Mammary epithelial cell (primary cell): ENCODE results near the gene KANK4.

Experiments
- CTCF ChIP-seq, 2 donors: IDR thresholded peaks in 1 of 2; conservative IDR thresholded peaks in 1 of 2; 2 replicates each; pipeline ENCODE4 v1.5.1; 2011 to 2012; ENCODE audit warnings: inconsistent platforms in 2 of 2, low read length in 2 of 2, mild to moderate bottlenecking in 2 of 2, control low read depth in 1 of 2, low read depth in 1 of 2; ENCODE audit not compliant: insufficient read depth in 1 of 2; ENCODE audit errors: extremely low read depth in 1 of 2
- EZH2 ChIP-seq: IDR thresholded peaks from 2 replicates; pipeline ENCODE4 v1.6.1; 2012; ENCODE audit warnings: low read length, inconsistent platforms, borderline replicate concordance

GRCh38 chr1:62213075-62213914, 105.9 kb downstream of the KANK4 start:
- TF ChIP-seq EZH2, result no peak
- no peak for TF ChIP-seq CTCF (conservative IDR thresholded peaks at IDR 0.05 in 1 of 2, IDR thresholded peaks at IDR 0.05 in 1 of 2; ENCODE audit: extremely low read depth in 1 of 2, insufficient read depth in 1 of 2, low read depth in 1 of 2, low read length in 2 of 2)
